Stimulated activated naive CD4-positive, alpha-beta T cell treated with Interleukin-2 at 50 U/mL for 16 hours (primary cell): Measurements from ENCODE around the gene RAD52.

Experiments
- DNase-seq: peaks from one replicate; lab custom pipeline; 2025; lab: John Stamatoyannopoulos, UW

Gene RAD52

DNA sequence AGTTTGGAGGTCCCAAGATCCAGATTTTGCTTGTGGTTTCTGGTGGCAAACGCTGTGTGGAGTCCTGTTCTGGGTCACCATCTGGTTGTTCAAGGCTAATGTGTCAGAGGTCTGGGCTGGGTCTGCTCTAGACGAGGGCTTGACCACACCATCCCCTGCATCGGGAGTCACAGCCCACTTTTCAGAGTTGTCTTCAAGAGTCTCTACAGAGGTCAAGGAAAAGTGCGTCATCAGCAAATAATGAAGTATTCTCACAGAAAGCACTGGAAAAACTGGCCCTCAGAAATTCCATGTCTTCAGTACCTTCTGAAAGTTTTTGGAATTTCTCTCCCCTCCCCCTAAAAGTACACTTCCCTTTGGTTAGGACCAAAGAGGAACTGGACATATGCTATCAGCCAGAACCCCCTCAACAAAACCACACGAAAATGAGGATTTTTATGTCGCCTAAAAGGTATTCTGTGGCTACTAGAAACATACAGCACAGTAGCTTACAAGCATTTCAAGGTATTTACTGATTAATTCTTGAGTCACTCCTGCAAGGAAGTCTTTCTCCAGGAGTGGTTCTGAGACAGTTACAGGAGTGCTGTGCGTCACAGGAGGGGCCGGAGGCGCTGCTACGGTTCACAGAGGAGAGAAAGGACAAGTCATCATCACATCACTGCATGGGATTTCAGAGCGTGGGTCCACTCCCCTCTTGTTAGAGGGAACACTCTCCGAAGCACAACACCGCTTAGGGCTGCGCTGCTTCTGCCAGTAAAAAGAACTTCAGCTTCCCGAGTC is 35.4 kb downstream of the RAD52 start:
- no peak for DNase-seq

DNA sequence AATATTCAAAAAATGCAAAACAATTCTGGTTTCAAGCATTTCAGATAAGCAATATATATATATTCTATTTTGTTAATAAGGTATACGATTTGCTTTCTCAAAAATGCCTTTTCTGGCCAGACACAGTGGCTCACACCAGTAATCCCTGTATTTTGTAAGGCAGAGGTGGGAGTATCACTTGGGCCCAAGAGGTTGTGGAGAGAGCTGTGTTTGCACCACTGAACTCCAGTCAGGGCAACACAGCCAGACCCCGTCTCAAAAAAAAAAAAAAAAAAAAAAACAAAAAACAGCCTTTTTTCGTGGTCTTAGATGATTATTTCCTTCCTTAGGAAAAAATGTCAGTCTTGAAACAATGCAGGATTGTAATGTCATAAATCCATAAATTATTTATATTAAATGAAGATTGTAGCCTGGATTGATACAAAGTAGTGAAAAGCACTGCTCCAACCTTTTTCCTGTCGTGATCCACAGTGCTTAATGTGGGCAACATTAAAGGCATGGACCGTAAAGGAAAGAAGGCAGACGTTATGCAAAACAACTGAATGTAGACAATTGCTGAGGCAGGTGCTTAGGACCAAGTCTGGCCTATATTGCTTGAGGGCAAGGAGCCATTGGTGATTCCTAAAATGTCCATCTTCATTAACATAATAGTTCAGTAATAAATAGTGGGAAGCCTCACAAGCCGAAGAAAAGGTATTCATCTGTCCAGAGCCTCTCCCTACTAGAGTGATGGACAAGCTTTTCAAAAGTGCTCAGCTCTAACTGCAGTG is 36.8 kb downstream of the RAD52 start:
- no peak for DNase-seq

- DNase-seq = no peak
These were observed 38.2 kb downstream of the RAD52 start for GRCh38 chr12:911191-911826.

- DNase-seq = no peak
These were observed 39.1 kb downstream of the RAD52 start for GRCh38 chr12:910416-910815.

- no peak for DNase-seq
These were observed 39.6 kb downstream of the RAD52 start for GRCh38 chr12:909861-910260.

GRCh38 chr12:907413-908185 is 41.9 kb downstream of the RAD52 start:
- DNase-seq = no peak

DNA sequence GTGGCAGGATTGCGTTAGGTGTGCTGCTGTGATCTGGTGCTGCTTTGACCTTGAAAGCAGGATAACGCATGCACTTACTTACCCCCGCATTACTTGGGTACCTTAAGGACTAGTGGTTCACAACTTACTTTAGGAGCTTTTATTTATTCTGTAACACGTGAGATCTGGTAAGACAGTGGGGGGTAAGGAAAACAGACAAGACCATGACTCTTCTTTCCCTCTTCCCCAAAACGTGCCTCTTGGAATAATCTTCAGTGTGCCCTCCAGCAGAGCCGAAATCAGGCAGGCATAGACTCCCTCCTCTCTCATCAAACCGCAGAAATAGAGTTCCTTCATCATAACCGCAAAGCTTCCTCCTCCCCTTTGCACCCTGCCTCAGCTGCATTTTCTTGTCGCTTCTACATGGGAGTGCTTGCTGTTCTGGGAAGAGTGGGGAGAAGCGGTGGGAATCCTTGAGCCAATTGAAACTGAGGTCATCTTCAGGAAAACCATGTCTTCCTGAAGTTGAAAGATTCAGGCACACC is 43.4 kb downstream of the RAD52 start:
- DNase-seq = no peak

- no peak for DNase-seq
These were observed 44.0 kb downstream of the RAD52 start for GRCh38 chr12:905261-906031.

GRCh38 chr12:904010-904414 is 45.5 kb downstream of the RAD52 start:
- no peak for DNase-seq

- no peak for DNase-seq
These were observed 46.4 kb downstream of the RAD52 start for GRCh38 chr12:903055-903454.

GRCh38 chr12:902581-902980 is 46.9 kb downstream of the RAD52 start:
- DNase-seq = no peak

- DNase-seq = no peak
These were observed 52.1 kb downstream of the RAD52 start for GRCh38 chr12:897386-897785.

DNA sequence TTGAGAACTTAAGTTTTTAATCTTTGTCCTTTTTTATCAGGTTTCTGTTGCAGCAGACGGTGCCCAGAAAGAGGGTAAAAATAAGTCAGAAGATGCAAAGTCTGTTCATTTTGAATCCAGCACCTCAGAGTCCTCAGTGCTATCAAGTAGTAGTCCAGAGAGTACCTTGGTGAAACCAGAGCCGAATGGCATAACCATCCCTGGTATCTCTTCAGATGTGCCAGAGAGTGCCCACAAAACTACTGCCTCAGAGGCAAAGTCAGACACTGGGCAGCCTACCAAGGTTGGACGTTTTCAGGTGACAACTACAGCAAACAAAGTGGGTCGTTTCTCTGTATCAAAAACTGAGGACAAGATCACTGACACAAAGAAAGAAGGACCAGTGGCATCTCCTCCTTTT is 53.5 kb downstream of the RAD52 start:
- DNase-seq = no peak

GRCh38 chr12:894226-894625 is 55.3 kb downstream of the RAD52 start:
- no peak for DNase-seq

DNA sequence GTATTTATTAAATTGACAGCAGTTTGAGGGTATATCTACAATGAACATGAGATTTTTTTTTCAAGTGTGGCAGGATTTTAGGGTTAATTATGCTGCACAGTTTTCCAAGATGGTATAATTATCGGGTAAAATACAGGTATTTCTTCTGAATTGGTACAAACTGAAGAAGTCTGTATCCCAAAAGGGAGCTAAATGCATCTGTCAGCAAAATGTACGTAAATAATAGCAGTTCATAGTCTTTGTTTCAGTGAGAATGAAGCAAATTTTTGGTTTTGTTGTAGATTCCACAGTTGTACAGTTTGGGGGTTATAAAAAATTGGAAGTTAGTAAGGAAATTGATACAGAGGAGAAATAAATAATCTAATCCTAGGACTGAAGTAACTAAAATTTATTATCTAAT is 63.3 kb downstream of the RAD52 start:
- DNase-seq = no peak

DNA sequence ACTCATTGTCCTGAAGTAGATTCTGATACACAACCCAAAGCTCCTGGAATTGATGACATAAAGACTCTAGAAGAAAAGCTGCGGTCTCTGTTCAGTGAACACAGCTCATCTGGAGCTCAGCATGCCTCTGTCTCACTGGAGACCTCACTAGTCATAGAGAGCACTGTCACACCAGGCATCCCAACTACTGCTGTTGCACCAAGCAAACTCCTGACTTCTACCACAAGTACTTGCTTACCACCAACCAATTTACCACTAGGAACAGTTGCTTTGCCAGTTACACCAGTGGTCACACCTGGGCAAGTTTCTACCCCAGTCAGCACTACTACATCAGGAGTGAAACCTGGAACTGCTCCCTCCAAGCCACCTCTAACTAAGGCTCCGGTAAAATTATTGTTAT is 63.8 kb downstream of the RAD52 start:
- no peak for DNase-seq

DNA sequence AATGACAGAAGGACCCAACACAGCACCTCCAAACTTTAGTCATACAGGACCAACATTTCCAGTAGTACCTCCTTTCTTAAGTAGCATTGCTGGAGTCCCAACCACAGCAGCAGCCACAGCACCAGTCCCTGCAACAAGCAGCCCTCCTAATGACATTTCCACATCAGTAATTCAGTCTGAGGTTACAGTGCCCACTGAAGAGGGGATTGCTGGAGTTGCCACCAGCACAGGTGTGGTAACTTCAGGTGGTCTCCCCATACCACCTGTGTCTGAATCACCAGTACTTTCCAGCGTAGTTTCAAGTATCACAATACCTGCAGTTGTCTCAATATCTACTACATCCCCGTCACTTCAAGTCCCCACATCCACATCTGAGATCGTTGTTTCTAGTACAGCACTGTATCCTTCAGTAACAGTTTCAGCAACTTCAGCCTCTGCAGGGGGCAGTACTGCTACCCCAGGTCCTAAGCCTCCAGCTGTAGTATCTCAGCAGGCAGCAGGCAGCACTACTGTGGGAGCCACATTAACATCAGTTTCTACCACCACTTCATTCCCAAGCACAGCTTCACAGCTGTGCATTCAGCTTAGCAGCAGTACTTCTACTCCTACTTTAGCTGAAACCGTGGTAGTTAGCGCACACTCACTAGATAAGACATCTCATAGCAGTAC is 64.6 kb downstream of the RAD52 start:
- DNase-seq = no peak

DNA sequence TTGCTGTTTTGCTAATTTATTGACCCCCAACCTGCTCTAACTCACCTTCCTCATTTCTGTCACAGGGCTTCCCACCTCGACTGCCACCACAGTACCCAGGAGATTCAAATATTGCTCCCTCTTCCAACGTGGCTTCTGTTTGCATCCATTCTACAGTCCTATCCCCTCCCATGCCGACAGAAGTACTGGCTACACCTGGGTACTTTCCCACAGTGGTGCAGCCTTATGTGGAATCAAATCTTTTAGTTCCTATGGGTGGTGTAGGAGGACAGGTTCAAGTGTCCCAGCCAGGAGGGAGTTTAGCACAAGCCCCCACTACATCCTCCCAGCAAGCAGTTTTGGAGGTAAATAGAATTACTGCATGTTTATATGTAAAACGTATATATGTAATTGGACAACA is 68.8 kb downstream of the RAD52 start:
- DNase-seq = no peak

DNA sequence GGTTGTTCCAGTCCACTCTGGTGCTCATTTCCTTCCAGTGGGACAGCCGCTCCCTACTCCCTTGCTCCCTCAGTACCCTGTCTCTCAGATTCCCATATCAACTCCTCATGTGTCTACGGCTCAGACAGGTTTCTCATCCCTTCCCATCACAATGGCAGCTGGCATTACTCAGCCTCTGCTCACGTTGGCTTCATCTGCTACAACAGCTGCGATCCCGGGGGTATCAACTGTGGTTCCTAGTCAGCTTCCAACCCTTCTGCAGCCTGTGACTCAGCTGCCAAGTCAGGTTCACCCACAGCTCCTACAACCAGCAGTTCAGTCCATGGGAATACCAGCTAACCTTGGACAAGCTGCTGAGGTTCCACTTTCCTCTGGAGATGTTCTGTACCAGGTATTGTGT is 69.9 kb downstream of the RAD52 start:
- DNase-seq = no peak

GRCh38 chr12:873954-874353 is 75.5 kb downstream of the RAD52 start:
- no peak for DNase-seq

GRCh38 chr12:870378-870777 is 79.1 kb downstream of the RAD52 start:
- DNase-seq = no peak
